Activated B cell treated with CpG ODN at 0.5 μM for 24 hours (primary cell): ENCODE data around the gene ZNF25. TPM values are rescaled to one million over a fixed set of nuclear protein-coding genes. Genes with fewer than 3 reads are reported as not detected.

Experiments
- ATAC-seq: fragments of 200-7000 bp; cut with Tn5 transposase; one replicate; pipeline ENCODE4 v1.10.0; 2021; ENCODE audit warnings: low read depth, mild to moderate bottlenecking, moderate library complexity
- CTCF ChIA-PET: fragments of 350-600 bp; sonication (Branson Sonifier 250); formaldehyde crosslinking; loops from one replicate; lab custom pipeline; 2021; ENCODE audit warnings: antibody characterized with exemption; lab: Charles Lee
- POLR2A ChIA-PET: fragments of 350-600 bp; sonication (Branson Sonifier 250); formaldehyde crosslinking; loops from one replicate; lab custom pipeline; 2021; ENCODE audit warnings: antibody characterized with exemption; lab: Charles Lee
- DNase-seq: peaks from one replicate; pipeline ENCODE4 v3.0.0; 2022
- H3K27ac Mint-ChIP-seq: one replicate; pipeline ENCODE4 v1.8.0; 2020; ENCODE audit warnings: mixed read lengths
- H3K27me3 Mint-ChIP-seq: one replicate; pipeline ENCODE4 v1.8.0; 2021; ENCODE audit warnings: mixed read lengths
- H3K36me3 Mint-ChIP-seq: one replicate; pipeline ENCODE4 v1.8.0; 2021; ENCODE audit warnings: low read depth, mixed read lengths
- H3K4me1 Mint-ChIP-seq: one replicate; pipeline ENCODE4 v1.8.0; 2021; ENCODE audit warnings: mixed read lengths
- H3K4me3 Mint-ChIP-seq: one replicate; pipeline ENCODE4 v1.8.0; 2020; ENCODE audit warnings: mild to moderate bottlenecking, mixed read lengths
- H3K9me3 Mint-ChIP-seq: one replicate; pipeline ENCODE4 v1.8.0; 2020; ENCODE audit warnings: mixed read lengths
- intact Hi-C: fragments of 100-400 bp; cut with micrococcal nuclease; formaldehyde crosslinking; loops from one replicate; pipeline ENCODE4 v1.15.1; 2024
- total RNA-seq: library from RNA; stranded (reverse); gene quantifications from 2 replicates; pipeline ENCODE4 v1.2.3, GENCODE V29; 2022
- TF ChIP-seq, protein P1 (sequence below): fragments of 200-600 bp; IDR thresholded peaks from one replicate; pipeline ENCODE4 v1.8.0; 2022; ENCODE audit warnings: antibody characterized with exemption, mild to moderate bottlenecking

ZNF25 gene
- total RNA-seq, 1 donor from 2014 or later = 3.5 TPM

DNA sequence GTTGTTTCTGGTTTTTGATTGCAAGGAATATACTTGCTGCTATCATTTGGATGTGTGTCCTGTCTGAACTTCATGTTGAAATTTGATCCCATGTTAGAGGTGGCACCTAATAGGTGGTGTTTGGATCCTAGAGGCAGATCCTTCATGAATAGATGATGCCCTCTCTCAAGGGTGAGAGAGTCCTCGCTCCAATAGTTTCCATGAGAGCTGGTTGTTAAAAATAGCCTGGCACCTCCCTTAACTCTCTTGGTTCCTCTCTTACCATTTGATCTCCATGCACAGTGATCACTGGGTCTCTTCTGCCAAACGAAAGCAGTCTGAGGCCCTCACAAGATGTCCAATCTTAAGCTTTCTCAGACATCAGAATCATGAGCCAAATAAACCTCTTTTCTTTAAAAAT lies 70.1 kb downstream of the ZNF25 start:
- ATAC-seq = no peak
- no peaks in the 10 kb centered on the region for H3K4me1 Mint-ChIP-seq
- H3K4me3 Mint-ChIP-seq = no peak overlapping the region
- H3K27me3 Mint-ChIP-seq = no peaks in the 10 kb centered on the region
- H3K36me3 Mint-ChIP-seq = no peaks in the 10 kb centered on the region
- ChIA-PET CTCF (no interaction called here), POLR2A (no interaction called here)
- peaks cover 4% of the 10 kb centered on the region for H3K9me3 Mint-ChIP-seq
- DNase-seq = no peak
- no peak overlapping the region for H3K27ac Mint-ChIP-seq
- TF ChIP-seq, protein P1, sequence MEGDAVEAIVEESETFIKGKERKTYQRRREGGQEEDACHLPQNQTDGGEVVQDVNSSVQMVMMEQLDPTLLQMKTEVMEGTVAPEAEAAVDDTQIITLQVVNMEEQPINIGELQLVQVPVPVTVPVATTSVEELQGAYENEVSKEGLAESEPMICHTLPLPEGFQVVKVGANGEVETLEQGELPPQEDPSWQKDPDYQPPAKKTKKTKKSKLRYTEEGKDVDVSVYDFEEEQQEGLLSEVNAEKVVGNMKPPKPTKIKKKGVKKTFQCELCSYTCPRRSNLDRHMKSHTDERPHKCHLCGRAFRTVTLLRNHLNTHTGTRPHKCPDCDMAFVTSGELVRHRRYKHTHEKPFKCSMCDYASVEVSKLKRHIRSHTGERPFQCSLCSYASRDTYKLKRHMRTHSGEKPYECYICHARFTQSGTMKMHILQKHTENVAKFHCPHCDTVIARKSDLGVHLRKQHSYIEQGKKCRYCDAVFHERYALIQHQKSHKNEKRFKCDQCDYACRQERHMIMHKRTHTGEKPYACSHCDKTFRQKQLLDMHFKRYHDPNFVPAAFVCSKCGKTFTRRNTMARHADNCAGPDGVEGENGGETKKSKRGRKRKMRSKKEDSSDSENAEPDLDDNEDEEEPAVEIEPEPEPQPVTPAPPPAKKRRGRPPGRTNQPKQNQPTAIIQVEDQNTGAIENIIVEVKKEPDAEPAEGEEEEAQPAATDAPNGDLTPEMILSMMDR = no peak
- intact Hi-C loops = no loop called here

Other genes starting within 250 kb of the ZNF25 start
- gene ZNF248, start 119.0 kb downstream of the ZNF25 start, total RNA-seq = 9.2 and 12.1 TPM in 2 replicates
- gene ZNF33A, start 34.0 kb upstream of the ZNF25 start, total RNA-seq = 57.4 and 58.6 TPM in 2 replicates
- 20.8 and 23.1 TPM in 2 replicates for gene ZNF37A, start 117.7 kb upstream of the ZNF25 start, total RNA-seq